ENCODE data around the gene VWA3A.

The VWA3A gene

GRCh38 chr16:22054847-22055590 is 37.3 kb upstream of the VWA3A start:
- no peak overlapping the region for H3K4me3 ChIP-seq (ENCODE audit: low read depth, low read length)
- no peak for TF ChIP-seq CTCF (IDR thresholded peaks at IDR 0.05; ENCODE audit: low read depth, low read length)

- TF ChIP-seq CTCF (IDR thresholded peaks at IDR 0.05; ENCODE audit: low read depth, low read length) = no peak
- no peak overlapping the region for H3K4me3 ChIP-seq (ENCODE audit: low read depth, low read length)
Measured at GRCh38 chr16:22055881-22056280, 36.5 kb upstream of the VWA3A start.

GRCh38 chr16:22063888-22064467 is 28.4 kb upstream of the VWA3A start:
- no peak overlapping the region for H3K4me3 ChIP-seq (ENCODE audit: low read depth, low read length)
- no peak for TF ChIP-seq CTCF (IDR thresholded peaks at IDR 0.05; ENCODE audit: low read depth, low read length)

GRCh38 chr16:22065252-22065651 is 27.1 kb upstream of the VWA3A start:
- no peak overlapping the region for H3K4me3 ChIP-seq (ENCODE audit: low read depth, low read length)
- TF ChIP-seq CTCF (IDR thresholded peaks at IDR 0.05; ENCODE audit: low read depth, low read length) = no peak

GRCh38 chr16:22070361-22071330 is 21.7 kb upstream of the VWA3A start:
- no peak overlapping the region for H3K4me3 ChIP-seq (ENCODE audit: low read depth, low read length)
- TF ChIP-seq CTCF (IDR thresholded peaks at IDR 0.05; ENCODE audit: low read depth, low read length) = no peak

- no peak for TF ChIP-seq CTCF (IDR thresholded peaks at IDR 0.05; ENCODE audit: low read depth, low read length)
Measured at GRCh38 chr16:22071331-22071910, 20.9 kb upstream of the VWA3A start.

More at GRCh38 chr16:22071331-22071910, 20.9 kb upstream of the VWA3A start:
- no peak overlapping the region for H3K4me3 ChIP-seq (ENCODE audit: low read depth, low read length)
